Amniotic stem cell (primary cell): ENCODE data around the gene YWHAE.
"Not testable (repeated sequence)": the region's sequence is repeated elsewhere in the genome, so short reads cannot be mapped to it uniquely, and the experiment has no call there.

Source experiments
- DNase-seq: peaks from one replicate; lab custom pipeline; 2025; lab: John Stamatoyannopoulos, UW

Gene YWHAE

GRCh38 chr17:1373707-1374237, 26.2 kb downstream of the YWHAE start:
- DNase-seq, result no peak

GRCh38 chr17:1372618-1373017, 27.4 kb downstream of the YWHAE start:
- no peak for DNase-seq

DNA sequence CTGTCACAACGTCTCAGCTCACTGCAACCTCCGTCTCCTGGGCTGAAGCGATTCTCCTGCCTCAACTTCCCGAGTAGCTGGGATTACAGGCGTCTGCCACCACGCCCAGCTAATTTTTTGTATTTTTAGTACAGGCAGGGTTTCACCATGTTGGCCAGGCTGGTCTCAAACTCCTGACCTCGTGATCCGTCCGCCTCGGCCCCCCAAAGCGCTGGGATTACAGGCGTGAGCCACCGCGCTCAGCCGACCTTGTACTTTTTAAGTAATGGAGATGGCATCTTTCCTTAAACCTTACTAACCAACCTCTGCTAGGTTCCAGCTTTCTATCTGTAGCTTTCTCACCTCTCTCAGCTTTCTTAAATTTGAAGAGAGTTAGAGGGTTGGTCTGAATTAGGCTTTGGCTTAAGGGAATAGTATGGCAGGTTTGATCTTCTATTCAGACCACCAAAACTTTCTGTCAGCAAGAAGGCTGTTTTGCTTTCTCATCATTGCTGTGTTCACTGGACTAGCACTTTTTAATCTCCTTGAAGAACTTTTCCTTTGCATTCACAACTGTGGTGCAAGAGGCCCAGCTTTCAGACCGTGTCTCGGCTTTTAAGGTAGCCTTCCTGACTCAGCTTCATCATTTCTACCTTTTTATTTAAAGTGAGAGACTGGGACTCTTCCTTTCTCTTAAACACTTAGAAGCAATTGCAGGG, 28.0 kb downstream of the YWHAE start:
- no peak for DNase-seq

- no peak for DNase-seq
Measured at GRCh38 chr17:1368588-1368987, 31.4 kb downstream of the YWHAE start.

DNA sequence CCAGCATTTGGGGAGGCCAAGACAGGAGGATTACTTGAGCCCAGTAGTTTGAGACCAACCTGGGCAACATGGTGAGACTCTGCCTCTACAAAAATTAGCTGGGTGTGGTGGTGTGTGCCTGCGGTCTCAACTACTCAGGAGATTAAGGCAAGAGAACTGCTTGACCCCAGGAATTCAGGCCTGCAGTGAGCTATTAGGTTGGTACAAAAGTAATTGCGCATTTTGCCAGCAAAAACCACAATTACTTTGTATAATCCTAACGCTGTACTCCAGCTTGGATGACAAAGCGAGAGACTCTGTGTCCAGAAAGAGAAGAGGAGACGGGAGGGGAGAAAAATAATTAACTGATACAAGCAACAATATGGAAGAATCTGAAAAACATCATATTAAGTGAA, 32.7 kb downstream of the YWHAE start:
- DNase-seq, result no peak

GRCh38 chr17:1366234-1366633, 33.8 kb downstream of the YWHAE start:
- DNase-seq, result no peak

DNA sequence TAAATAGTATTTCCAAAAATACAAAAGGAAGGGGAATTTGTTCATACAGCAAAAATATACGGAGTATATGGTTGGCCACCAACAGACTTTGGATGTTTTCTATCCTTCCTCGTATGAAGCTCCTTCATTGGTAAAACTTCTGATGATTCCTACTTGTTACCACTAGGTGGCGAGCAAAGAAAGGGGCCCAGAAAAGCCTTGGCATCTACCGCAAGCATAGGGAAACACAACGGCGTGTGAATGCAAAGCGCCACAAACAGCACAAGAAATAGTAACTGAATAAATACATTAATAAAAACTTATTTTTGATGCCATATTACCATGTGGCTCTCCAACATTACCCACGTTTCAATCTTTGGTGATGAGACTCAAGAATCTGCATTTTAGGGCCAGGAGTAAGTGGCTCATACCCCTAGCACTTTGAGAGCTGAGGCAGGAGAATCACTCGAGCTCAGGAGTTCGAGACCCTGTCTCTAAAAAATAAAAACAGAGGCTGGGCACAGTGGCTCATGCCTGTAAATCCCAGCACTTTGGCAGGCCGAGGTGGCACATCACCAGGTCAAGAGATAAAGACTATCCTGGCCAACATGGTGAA, 34.5 kb downstream of the YWHAE start:
- DNase-seq, result no peak

DNA sequence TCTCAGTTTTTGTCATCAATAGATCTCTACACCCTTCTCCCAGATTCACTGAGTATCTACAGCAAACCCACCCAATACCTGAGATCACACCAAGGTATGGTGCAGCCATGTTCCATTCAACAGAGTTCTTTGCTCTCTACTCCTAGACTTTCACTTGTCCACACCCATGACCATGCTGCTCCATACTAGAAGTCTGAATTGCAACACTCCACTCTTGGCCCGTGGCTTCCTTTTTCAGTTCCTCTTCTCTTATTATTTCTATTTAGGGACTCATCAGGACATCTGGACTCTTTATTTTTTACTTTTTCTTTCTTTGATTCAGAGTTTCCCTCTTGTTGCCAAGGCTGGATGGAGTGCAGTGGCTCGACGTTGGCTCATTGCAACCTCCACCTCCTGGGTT, 37.1 kb downstream of the YWHAE start:
- DNase-seq, result no peak

DNA sequence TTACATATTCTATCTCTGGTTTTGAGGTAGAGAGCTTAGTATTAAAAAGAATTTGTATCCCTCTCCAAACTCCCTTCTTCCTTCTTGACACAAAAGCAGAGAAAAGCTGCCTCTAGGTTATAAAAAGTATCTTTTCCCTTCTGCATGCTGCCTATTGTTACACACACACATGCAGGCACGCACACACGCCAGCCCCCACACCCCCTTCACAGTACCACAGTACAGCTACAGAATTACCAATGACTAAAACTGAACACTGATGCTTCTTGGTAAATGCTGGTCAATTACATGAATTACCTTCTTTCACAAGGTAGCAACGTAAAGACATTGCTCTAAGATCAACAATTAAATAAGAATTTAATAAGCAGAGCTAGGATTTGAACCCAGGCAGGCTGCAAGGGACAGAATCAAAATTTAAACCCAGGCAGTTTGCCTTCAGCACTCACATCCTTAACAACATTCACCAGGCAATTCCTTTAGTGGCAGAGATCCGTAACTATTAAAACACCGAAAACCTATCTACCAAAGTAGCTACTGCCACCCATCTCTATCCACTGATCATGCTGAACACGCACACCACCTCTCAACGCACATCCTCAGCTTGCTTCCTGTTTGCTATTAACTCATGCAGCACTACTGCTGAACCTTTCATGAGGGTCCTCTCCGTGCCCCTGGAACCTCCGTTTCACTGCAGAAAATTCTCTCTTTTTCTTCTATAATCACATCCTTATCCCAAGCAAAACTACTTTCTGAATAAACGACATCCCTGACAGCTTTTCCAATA, 37.8 kb downstream of the YWHAE start:
- no peak for DNase-seq

DNA sequence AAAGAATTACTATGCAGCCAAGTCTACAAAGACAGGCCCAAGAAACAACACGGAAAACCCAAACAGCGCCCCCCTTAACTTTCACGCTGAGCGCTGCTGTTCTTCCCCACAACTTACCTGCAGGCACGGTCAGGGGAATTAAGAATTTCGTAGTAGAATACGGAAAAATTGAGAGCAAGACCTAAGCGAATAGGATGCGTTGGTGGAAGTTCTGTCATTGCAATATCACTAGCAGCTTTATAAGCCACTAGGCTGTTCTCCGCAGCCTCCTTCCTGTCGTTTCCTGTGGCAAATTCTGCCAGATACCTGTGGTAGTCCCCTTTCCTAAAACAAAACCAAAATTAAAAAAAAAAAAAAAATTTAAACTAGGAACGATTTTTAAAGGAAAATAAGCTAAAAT, 39.0 kb downstream of the YWHAE start:
- DNase-seq, result no peak

GRCh38 chr17:1360315-1360714, 39.7 kb downstream of the YWHAE start:
- DNase-seq, result not testable (repeated sequence)

GRCh38 chr17:1354030-1354429, 46.0 kb downstream of the YWHAE start:
- DNase-seq, result no peak

DNA sequence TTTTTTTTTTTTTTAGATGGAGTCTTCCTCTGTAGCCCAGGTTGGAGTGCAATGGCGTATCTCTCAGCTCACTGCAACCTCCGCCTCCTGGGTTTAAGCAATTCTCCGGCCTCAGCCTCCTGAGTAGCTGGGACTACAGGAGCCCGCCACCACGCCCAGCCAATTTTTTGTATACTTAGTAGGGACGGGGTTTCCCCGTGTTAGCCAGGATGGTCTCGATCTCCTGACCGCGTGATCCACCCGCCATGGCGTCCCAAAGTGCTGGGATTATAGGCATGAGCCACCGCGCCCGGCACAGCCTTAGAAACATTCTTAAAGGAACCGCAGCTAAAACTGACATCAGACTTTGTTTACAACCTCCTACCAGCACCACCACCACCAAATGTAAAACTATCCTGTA, 47.5 kb downstream of the YWHAE start:
- DNase-seq, result not testable (repeated sequence)

- no peak for DNase-seq
Measured at GRCh38 chr17:1351971-1352370, 48.1 kb downstream of the YWHAE start.

GRCh38 chr17:1351275-1351674, 48.7 kb downstream of the YWHAE start:
- DNase-seq, result no peak

- DNase-seq, result no peak
Measured at GRCh38 chr17:1347589-1348323, 52.3 kb downstream of the YWHAE start.

- no peak for DNase-seq
Measured at GRCh38 chr17:1344521-1344920, 55.5 kb downstream of the YWHAE start.

DNA sequence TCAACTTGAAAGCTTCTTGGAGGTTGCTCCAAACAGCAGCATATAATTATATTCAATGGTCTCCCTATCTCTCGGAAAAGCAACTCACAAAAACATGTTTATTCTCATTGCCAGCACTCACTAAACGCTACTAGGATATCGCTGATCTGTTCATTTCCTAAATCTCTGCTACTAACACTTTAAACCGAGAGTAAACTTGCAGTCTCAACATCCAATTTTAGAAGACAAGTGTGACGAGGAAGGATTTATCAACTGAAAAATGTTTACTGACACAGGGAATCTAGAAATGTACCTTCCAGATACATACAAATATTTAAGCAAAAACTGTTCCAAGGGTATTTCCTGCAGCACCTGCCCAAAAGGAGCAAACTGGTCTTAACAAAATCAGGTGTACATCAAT, 56.5 kb downstream of the YWHAE start:
- no peak for DNase-seq

DNA sequence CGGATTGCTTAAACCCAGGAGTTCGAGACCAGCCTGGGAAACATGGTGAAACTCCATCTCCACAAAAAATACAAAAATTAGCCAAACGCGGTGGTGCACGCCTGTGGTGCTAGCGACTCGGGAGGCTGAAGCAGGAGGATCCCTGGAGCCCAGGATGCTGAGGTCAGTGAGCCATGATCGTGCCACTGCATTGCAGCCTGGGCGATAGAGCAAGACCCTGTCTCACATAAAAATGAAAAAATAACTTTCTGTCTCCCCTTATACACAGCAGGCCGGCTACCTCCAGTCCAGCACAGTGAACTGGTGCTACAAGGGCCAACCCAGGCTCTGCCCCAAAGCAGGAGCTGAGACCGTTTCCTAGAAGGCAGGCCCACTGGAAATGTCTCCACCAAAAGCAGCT, 59.7 kb downstream of the YWHAE start:
- DNase-seq, result no peak

DNA sequence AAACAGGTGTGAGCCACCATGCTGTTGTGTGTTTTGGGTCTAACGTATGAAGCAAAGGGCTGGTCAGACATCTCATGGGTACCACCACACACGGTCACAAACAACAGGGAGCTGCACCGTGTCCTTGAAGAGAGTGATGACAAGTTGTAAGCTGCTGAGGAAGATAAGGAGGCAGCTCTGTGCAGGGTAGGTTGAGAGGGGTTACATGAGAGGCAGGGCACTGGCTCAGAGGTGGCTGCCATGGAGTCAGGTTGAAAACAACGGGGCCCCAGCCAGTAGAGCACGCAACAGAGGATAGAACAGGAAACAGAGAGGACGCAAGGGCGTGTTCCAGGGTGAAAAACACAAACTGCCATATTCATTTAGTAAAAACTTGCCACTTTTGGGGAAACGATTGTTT, 68.3 kb downstream of the YWHAE start:
- DNase-seq, result no peak

- DNase-seq, result no peak
Measured at GRCh38 chr17:1329745-1330343, 70.2 kb downstream of the YWHAE start.

DNA sequence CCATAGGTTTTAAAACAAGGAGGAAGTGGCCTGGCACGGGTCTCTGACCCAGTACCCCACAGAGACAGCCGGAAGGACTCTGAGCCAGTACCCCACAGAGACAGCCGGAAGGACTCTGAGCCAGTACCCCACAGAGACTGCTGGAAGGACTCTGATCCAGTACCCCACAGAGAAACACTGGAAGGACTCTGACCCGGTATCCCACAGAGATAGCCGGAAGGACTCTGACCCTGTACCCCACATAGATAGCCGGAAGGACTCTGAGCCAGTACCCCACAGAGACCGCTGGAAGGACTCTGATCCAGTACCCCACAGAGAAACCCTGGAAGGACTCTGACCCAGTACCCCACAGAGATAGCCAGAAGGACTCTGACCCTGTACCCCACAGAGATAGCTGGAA, 71.6 kb downstream of the YWHAE start:
- no peak for DNase-seq
